ENCODE data around the gene CHST6.

- TF ChIP-seq CTCF (IDR thresholded peaks at IDR 0.05) (no peak), EP300 (IDR thresholded peaks at IDR 0.05) (no peak), POLR2A (IDR thresholded peaks at IDR 0.05) (no peak), POLR2AphosphoS5 (IDR thresholded peaks at IDR 0.05) (no peak)
Observed at GRCh38 chr16:75458439-75458838, 36.8 kb downstream of the CHST6 start.

All from gastroesophageal sphincter (tissue), 3 donors.